ENCODE data around the gene ZNF326. TPM values are rescaled to one million over a fixed set of nuclear protein-coding genes. Genes with fewer than 3 reads are reported as not detected.
A peak's percentile ranks its signal among the peaks of the same experiment; 100 is the strongest.

The ZNF326 gene
- total RNA-seq, 1 donor from 2014 or later: 57.8 TPM

GRCh38 chr1:89986020-89986419 is 8.9 kb upstream of the ZNF326 start:
- DNase-seq: no peak
- H3K4me3 Mint-ChIP-seq (ENCODE audit: unreplicated experiment): no peak overlapping the region
- peaks cover 4% of the 10 kb centered on the region for H3K27me3 Mint-ChIP-seq (ENCODE audit: unreplicated experiment)
- no peak for TF ChIP-seq CTCF (IDR thresholded peaks at IDR 0.05; ENCODE audit: partially characterized antibody, unreplicated experiment)
- H3K27ac Mint-ChIP-seq (ENCODE audit: unreplicated experiment): no peak overlapping the region
- H3K36me3 Mint-ChIP-seq (ENCODE audit: unreplicated experiment): no peaks in the 10 kb centered on the region
- H3K9me3 Mint-ChIP-seq (ENCODE audit: unreplicated experiment): peaks cover 10% of the 10 kb centered on the region
- H3K4me1 Mint-ChIP-seq (ENCODE audit: low read depth, unreplicated experiment): peaks cover 54% of the 10 kb centered on the region

GRCh38 chr1:89987159-89987819 is 7.6 kb upstream of the ZNF326 start:
- no peak overlapping the region for H3K4me3 Mint-ChIP-seq (ENCODE audit: unreplicated experiment)
- H3K27ac Mint-ChIP-seq (ENCODE audit: unreplicated experiment): peak overlapping the region; percentile 48
- no peaks in the 10 kb centered on the region for H3K36me3 Mint-ChIP-seq (ENCODE audit: unreplicated experiment)
- peaks cover 10% of the 10 kb centered on the region for H3K9me3 Mint-ChIP-seq (ENCODE audit: unreplicated experiment)
- peak; percentile 88 for TF ChIP-seq CTCF (IDR thresholded peaks at IDR 0.05; ENCODE audit: partially characterized antibody, unreplicated experiment)
- DNase-seq: no peak
- peaks cover 4% of the 10 kb centered on the region for H3K27me3 Mint-ChIP-seq (ENCODE audit: unreplicated experiment)
- peaks cover 59% of the 10 kb centered on the region for H3K4me1 Mint-ChIP-seq (ENCODE audit: low read depth, unreplicated experiment)

DNA sequence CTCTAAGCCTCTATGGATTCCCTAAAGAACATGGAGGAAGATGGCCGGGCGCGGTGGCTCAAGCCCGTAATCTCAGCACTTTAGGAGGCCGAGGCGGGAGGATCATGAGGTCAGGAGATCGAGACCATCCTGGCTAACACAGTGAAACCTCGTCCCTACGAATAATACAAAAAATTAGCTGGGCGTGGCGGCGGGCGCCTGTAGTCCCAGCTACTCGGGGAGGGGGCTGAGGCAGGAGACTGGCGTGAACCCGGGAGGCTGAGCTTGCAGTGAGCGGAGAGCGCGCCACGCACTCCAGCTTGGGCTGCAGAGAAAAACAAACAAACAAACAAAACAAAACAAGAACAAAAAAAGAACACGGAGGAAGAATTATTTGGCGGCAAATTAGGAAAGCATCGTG is 5.8 kb upstream of the ZNF326 start:
- Mint-ChIP-seq H3K4me3 (ENCODE audit: unreplicated experiment) (no peak overlapping the region), H3K9me3 (ENCODE audit: unreplicated experiment) (peaks cover 10% of the 10 kb centered on the region), H3K4me1 (ENCODE audit: low read depth, unreplicated experiment) (peaks cover 70% of the 10 kb centered on the region), H3K27ac (ENCODE audit: unreplicated experiment) (peak overlapping the region; percentile 77), H3K36me3 (ENCODE audit: unreplicated experiment) (no peaks in the 10 kb centered on the region), H3K27me3 (ENCODE audit: unreplicated experiment) (peaks cover 4% of the 10 kb centered on the region)
- no peak for DNase-seq
- no peak for TF ChIP-seq CTCF (IDR thresholded peaks at IDR 0.05; ENCODE audit: partially characterized antibody, unreplicated experiment)

DNA sequence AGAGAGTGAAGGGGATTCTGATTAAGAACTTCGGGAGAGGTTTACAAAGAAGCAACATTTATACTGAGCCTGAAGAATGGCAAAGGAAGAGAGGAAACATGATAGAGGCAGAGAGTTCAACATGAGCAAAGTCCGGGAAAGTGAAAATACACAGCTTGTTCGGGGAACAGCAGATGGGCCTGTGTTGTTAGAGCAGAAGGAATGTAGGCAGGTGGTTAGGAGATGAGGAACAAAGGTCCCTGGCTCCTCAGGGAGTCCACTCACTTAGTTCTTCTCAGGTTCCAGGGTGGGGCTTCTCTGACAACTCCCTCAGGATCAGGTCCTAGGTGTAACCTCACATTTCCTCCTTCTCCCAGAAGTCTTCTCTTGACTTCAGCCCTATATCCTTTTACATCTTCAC is 5.1 kb upstream of the ZNF326 start:
- peak overlapping the region; percentile 49 for H3K4me3 Mint-ChIP-seq (ENCODE audit: unreplicated experiment)
- H3K4me1 Mint-ChIP-seq (ENCODE audit: low read depth, unreplicated experiment): peaks cover 72% of the 10 kb centered on the region
- peak overlapping the region; percentile 77 for H3K27ac Mint-ChIP-seq (ENCODE audit: unreplicated experiment)
- TF ChIP-seq CTCF (IDR thresholded peaks at IDR 0.05; ENCODE audit: partially characterized antibody, unreplicated experiment): no peak
- H3K27me3 Mint-ChIP-seq (ENCODE audit: unreplicated experiment): peaks cover 4% of the 10 kb centered on the region
- DNase-seq: no peak
- H3K36me3 Mint-ChIP-seq (ENCODE audit: unreplicated experiment): no peaks in the 10 kb centered on the region
- H3K9me3 Mint-ChIP-seq (ENCODE audit: unreplicated experiment): peaks cover 13% of the 10 kb centered on the region

- peaks cover 65% of the 10 kb centered on the region for H3K4me1 Mint-ChIP-seq (ENCODE audit: low read depth, unreplicated experiment)
- DNase-seq: no peak
- H3K27me3 Mint-ChIP-seq (ENCODE audit: unreplicated experiment): peaks cover 7% of the 10 kb centered on the region
- peak overlapping the region; percentile 77 for H3K27ac Mint-ChIP-seq (ENCODE audit: unreplicated experiment)
- H3K9me3 Mint-ChIP-seq (ENCODE audit: unreplicated experiment): peaks cover 16% of the 10 kb centered on the region
- H3K36me3 Mint-ChIP-seq (ENCODE audit: unreplicated experiment): no peaks in the 10 kb centered on the region
- no peak for TF ChIP-seq CTCF (IDR thresholded peaks at IDR 0.05; ENCODE audit: partially characterized antibody, unreplicated experiment)
- H3K4me3 Mint-ChIP-seq (ENCODE audit: unreplicated experiment): peak overlapping the region; percentile 46
Measured at GRCh38 chr1:89990976-89991831, 3.7 kb upstream of the ZNF326 start.
